Measurements from ENCODE around the gene OCA2.
"Not testable (repeated sequence)": the region's sequence is repeated elsewhere in the genome, so short reads cannot be mapped to it uniquely, and the experiment has no call there.

OCA2 gene

DNA sequence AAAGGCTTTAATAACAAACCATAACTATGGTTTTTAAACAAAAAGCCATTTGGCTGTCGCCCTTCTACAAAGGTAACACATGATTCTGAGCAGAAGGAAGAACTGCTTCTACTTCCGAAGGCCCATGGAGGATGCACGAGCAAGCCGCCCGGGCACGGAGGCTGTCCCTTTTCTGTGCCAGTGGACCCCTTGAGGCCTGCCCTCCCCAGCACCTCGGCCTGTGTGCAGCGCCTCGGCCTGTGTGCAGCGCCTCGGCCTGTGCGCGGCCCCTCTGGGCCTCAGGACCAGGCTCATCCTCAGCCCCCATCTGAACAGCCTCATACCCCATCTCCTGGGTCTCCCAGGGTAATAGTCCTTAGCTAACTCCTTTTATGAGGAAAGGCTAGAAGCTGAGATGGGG, 329.5 kb downstream of the OCA2 start:
- TF ChIP-seq, protein P1, sequence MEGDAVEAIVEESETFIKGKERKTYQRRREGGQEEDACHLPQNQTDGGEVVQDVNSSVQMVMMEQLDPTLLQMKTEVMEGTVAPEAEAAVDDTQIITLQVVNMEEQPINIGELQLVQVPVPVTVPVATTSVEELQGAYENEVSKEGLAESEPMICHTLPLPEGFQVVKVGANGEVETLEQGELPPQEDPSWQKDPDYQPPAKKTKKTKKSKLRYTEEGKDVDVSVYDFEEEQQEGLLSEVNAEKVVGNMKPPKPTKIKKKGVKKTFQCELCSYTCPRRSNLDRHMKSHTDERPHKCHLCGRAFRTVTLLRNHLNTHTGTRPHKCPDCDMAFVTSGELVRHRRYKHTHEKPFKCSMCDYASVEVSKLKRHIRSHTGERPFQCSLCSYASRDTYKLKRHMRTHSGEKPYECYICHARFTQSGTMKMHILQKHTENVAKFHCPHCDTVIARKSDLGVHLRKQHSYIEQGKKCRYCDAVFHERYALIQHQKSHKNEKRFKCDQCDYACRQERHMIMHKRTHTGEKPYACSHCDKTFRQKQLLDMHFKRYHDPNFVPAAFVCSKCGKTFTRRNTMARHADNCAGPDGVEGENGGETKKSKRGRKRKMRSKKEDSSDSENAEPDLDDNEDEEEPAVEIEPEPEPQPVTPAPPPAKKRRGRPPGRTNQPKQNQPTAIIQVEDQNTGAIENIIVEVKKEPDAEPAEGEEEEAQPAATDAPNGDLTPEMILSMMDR (IDR thresholded peaks at IDR 0.05; ENCODE audit: insufficient read depth, low read length): no peak
- TF ChIP-seq POLR2AphosphoS5 (IDR thresholded peaks at IDR 0.05; ENCODE audit: low read depth): no peak
- TF ChIP-seq, protein P2, sequence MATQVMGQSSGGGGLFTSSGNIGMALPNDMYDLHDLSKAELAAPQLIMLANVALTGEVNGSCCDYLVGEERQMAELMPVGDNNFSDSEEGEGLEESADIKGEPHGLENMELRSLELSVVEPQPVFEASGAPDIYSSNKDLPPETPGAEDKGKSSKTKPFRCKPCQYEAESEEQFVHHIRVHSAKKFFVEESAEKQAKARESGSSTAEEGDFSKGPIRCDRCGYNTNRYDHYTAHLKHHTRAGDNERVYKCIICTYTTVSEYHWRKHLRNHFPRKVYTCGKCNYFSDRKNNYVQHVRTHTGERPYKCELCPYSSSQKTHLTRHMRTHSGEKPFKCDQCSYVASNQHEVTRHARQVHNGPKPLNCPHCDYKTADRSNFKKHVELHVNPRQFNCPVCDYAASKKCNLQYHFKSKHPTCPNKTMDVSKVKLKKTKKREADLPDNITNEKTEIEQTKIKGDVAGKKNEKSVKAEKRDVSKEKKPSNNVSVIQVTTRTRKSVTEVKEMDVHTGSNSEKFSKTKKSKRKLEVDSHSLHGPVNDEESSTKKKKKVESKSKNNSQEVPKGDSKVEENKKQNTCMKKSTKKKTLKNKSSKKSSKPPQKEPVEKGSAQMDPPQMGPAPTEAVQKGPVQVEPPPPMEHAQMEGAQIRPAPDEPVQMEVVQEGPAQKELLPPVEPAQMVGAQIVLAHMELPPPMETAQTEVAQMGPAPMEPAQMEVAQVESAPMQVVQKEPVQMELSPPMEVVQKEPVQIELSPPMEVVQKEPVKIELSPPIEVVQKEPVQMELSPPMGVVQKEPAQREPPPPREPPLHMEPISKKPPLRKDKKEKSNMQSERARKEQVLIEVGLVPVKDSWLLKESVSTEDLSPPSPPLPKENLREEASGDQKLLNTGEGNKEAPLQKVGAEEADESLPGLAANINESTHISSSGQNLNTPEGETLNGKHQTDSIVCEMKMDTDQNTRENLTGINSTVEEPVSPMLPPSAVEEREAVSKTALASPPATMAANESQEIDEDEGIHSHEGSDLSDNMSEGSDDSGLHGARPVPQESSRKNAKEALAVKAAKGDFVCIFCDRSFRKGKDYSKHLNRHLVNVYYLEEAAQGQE (IDR thresholded peaks at IDR 0.05; ENCODE audit: insufficient replicate concordance, low read depth): no peak
- no peak overlapping the region for H3K27ac ChIP-seq (replicated peaks)
- DNase-seq (ENCODE audit: low read depth in 1 of 2, low spot score in 1 of 2): no peak
- H3K27me3 ChIP-seq (ENCODE audit: insufficient read depth, poor library complexity, severe bottlenecking): no peaks in the 10 kb centered on the region
- no peak overlapping the region for H3K4me3 ChIP-seq (replicated peaks; ENCODE audit: insufficient read depth, low read length)

DNA sequence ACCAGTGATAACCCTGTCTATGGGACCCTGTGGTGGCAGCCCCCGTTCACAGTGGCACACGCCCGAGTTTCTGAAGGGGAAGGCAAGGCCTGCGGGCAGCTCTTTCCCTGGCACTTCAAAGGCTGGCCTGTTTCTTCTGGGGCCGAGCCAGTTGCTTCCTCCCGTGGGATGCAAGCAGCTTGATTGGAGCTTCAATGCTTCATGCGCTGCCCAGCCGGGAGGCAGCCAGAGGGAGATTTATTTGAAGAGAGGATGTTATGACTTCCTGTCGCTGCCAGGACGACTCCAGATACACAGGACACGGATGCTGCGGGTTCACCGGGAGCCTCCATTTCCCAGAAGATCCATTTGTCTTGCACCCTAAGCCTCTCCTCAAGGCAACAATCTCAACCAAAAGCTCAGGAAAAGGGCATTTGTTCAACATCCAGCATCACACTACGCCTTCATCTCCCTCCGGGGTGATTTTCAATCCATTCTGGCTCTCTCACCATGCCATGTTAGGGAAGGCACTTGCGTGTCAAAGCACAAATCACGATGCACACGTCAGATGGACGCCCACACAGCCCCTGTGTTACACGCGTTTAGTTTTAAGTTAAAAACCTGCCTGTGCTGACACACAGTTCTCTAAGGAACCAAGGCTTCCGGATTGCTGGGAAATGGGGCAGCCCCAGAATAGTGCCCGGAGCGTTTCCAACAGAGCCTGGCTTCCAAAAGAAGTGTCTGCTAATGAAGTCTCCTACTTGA, 330.2 kb downstream of the OCA2 start:
- Histone ChIP-seq H3K4me3 (replicated peaks; ENCODE audit: insufficient read depth, low read length) (no peak overlapping the region), H3K27ac (replicated peaks) (no peak overlapping the region), H3K27me3 (ENCODE audit: insufficient read depth, poor library complexity, severe bottlenecking) (no peaks in the 10 kb centered on the region)
- TF ChIP-seq SPI1 (IDR thresholded peaks at IDR 0.05; ENCODE audit: borderline replicate concordance, low read depth) (no peak), POLR2AphosphoS5 (IDR thresholded peaks at IDR 0.05; ENCODE audit: low read depth) (no peak), GABPA (IDR thresholded peaks at IDR 0.05; ENCODE audit: low read depth) (no peak)
- TF ChIP-seq, protein P1 (IDR thresholded peaks at IDR 0.05; ENCODE audit: insufficient read depth, low read length): no peak
- TF ChIP-seq, protein P2 (IDR thresholded peaks at IDR 0.05; ENCODE audit: insufficient replicate concordance, low read depth): no peak
- DNase-seq (ENCODE audit: low read depth in 1 of 2, low spot score in 1 of 2): no peak

DNA sequence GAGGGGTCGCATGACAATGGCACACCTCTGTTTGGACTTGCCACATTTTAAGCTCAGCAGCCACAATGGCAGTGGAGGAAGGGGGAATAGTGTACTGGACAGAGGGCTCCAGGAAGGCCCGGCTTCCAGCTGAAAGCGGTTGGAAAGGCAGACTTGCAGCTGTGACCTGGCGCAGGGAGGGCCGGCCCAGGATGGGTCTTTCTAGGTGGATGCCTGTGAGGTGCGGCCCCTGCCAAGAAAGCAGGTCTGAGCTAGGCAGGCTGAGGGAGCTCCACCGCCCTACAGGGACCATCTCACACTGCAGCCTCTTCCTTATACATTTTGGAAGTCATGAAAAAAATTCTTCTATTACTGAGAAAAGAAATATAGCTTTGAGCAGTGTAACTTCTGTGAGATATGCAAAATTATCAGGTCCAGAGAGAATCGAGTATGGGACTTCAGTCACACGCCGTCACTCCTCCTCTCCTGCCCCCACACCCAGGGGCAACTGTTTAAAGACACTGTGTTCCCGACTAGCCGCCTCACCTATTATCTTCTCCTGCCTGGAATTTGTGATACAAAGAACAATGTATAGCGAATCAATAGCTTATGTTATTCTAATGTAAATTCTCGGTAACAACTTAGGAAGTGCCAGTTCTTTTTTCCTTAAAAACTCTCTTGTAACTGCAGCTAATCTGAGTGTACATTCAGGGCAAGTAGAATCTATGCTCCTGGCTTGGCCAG, 331.0 kb downstream of the OCA2 start:
- no peak overlapping the region for H3K4me3 ChIP-seq (replicated peaks; ENCODE audit: insufficient read depth, low read length)
- H3K27ac ChIP-seq (replicated peaks): no peak overlapping the region
- no peaks in the 10 kb centered on the region for H3K27me3 ChIP-seq (ENCODE audit: insufficient read depth, poor library complexity, severe bottlenecking)
- no peak for DNase-seq (ENCODE audit: low read depth in 1 of 2, low spot score in 1 of 2)
- TF ChIP-seq, protein P2 (IDR thresholded peaks at IDR 0.05; ENCODE audit: insufficient replicate concordance, low read depth): no peak
- TF ChIP-seq, protein P1 (IDR thresholded peaks at IDR 0.05; ENCODE audit: insufficient read depth, low read length): no peak
- TF ChIP-seq POLR2AphosphoS5 (IDR thresholded peaks at IDR 0.05; ENCODE audit: low read depth): no peak

DNA sequence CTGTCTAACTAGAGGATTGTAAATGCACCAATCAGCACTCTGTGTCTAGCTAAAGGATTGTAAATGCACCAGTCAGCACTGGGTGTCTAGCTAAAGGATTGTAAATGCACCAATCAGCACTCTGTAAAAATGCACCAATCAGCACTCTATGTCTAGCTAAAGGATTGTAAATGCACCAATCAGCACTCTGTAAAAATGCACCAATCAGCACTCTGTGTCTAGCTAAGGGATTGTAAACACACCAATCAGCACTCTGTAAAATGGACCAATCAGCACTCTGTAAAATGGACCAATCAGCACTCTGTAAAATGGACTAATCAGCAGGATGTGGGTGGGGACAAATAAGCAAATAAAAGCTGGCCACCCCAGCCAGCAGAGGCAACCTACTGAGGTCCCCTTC, 331.7 kb downstream of the OCA2 start:
- not testable (repeated sequence) for H3K27ac ChIP-seq (replicated peaks); DNase-seq (ENCODE audit: low read depth in 1 of 2, low spot score in 1 of 2); H3K27me3 ChIP-seq (ENCODE audit: insufficient read depth, poor library complexity, severe bottlenecking); H3K4me3 ChIP-seq (replicated peaks; ENCODE audit: insufficient read depth, low read length)

Measured in HL-60 (cell line).